GM12864 (cell line): ENCODE data around the gene XPR1.

Experiments
- DNase-seq: peaks from one replicate; pipeline ENCODE4 v3.0.0-alpha.2; 2011; ENCODE audit warnings: low read depth
- H3K4me3 ChIP-seq: 2 replicates; pipeline ENCODE4 v1.5.1; 2011; ENCODE audit warnings: mild to moderate bottlenecking, low read depth, low read length, control low read depth
- CTCF ChIP-seq: IDR thresholded peaks from 2 replicates; pipeline ENCODE4 v1.5.1; 2011; ENCODE audit warnings: low read depth, mild to moderate bottlenecking, moderate library complexity, low read length, control low read depth, inconsistent platforms; ENCODE audit errors: missing control alignments

XPR1 gene

GRCh38 chr1:180934563-180934962, 302.7 kb downstream of the XPR1 start:
- DNase-seq: no peak
- no peak for TF ChIP-seq CTCF
- H3K4me3 ChIP-seq: no peak overlapping the region

GRCh38 chr1:180935326-180936109, 303.7 kb downstream of the XPR1 start:
- TF ChIP-seq CTCF: no peak
- no peak overlapping the region for H3K4me3 ChIP-seq
- no peak for DNase-seq

GRCh38 chr1:180936110-180937011, 304.5 kb downstream of the XPR1 start:
- TF ChIP-seq CTCF: no peak
- H3K4me3 ChIP-seq: no peak overlapping the region
- no peak for DNase-seq

- DNase-seq: no peak
- no peak for TF ChIP-seq CTCF
- no peak overlapping the region for H3K4me3 ChIP-seq
Measured at GRCh38 chr1:180937012-180937372, 305.2 kb downstream of the XPR1 start.

GRCh38 chr1:180937624-180938225, 305.9 kb downstream of the XPR1 start:
- DNase-seq: no peak
- no peak overlapping the region for H3K4me3 ChIP-seq
- TF ChIP-seq CTCF: no peak

- DNase-seq: no peak
- no peak for TF ChIP-seq CTCF
- no peak overlapping the region for H3K4me3 ChIP-seq
Measured at GRCh38 chr1:180939073-180939710, 307.4 kb downstream of the XPR1 start.
